GM10847 (cell line): ENCODE results near the gene CAMK2D.
A peak's percentile ranks its signal among the peaks of the same experiment; 100 is the strongest.

Experiments used
- POLR2A ChIP-seq: IDR thresholded peaks from 2 replicates; pipeline ENCODE4 v1.6.1; 2011; ENCODE audit not compliant: insufficient read length; ENCODE audit errors: extremely low read depth

The CAMK2D gene

GRCh38 chr4:113772319-113772718 is 10.8 kb upstream of the CAMK2D start:
- no peak for TF ChIP-seq POLR2A

- no peak for TF ChIP-seq POLR2A
Observed at GRCh38 chr4:113769744-113770143, 8.2 kb upstream of the CAMK2D start.

GRCh38 chr4:113768952-113769351 is 7.4 kb upstream of the CAMK2D start:
- TF ChIP-seq POLR2A: no peak

- TF ChIP-seq POLR2A: no peak
Observed at GRCh38 chr4:113766882-113767281, 5.3 kb upstream of the CAMK2D start.

- TF ChIP-seq POLR2A: no peak
Observed at GRCh38 chr4:113764720-113765264, 3.3 kb upstream of the CAMK2D start.

GRCh38 chr4:113763029-113763285 is 1.4 kb upstream of the CAMK2D start:
- no peak for TF ChIP-seq POLR2A

GRCh38 chr4:113762186-113763028 is 869 bp upstream of the CAMK2D start:
- TF ChIP-seq POLR2A: peak; percentile 74

- TF ChIP-seq POLR2A: peak; percentile 30
Observed at GRCh38 chr4:113760795-113761619, 531 bp downstream of the CAMK2D start.

- TF ChIP-seq POLR2A: no peak
Observed at GRCh38 chr4:113760094-113760794, 1.3 kb downstream of the CAMK2D start.

- no peak for TF ChIP-seq POLR2A
Observed at GRCh38 chr4:113759696-113760093, 1.8 kb downstream of the CAMK2D start.

- no peak for TF ChIP-seq POLR2A
Observed at GRCh38 chr4:113758372-113758771, 3.2 kb downstream of the CAMK2D start.

- TF ChIP-seq POLR2A: no peak
Observed at GRCh38 chr4:113757486-113757885, 4.1 kb downstream of the CAMK2D start.

GRCh38 chr4:113756005-113756410 is 5.5 kb downstream of the CAMK2D start:
- no peak for TF ChIP-seq POLR2A

GRCh38 chr4:113750734-113751133 is 10.8 kb downstream of the CAMK2D start:
- TF ChIP-seq POLR2A: no peak

GRCh38 chr4:113750296-113750695 is 11.2 kb downstream of the CAMK2D start:
- no peak for TF ChIP-seq POLR2A
